Mesendoderm (in vitro differentiated cells): ENCODE measurements around the gene ARMC9.
"Not testable (repeated sequence)": the region's sequence is repeated elsewhere in the genome, so short reads cannot be mapped to it uniquely, and the experiment has no call there.

Experiments used
- DNase-seq: peaks from one replicate; pipeline ENCODE4 v3.0.0; 2013
- H2AK5ac ChIP-seq: 2 replicates; pipeline ENCODE4 v1.6.1; 2013; ENCODE audit warnings: low read length, inconsistent platforms
- H2BK120ac ChIP-seq: 2 replicates; pipeline ENCODE4 v1.6.1; 2013; ENCODE audit warnings: low read depth, mild to moderate bottlenecking, low read length, moderate library complexity, mixed read lengths
- H2BK15ac ChIP-seq: replicated peaks from 2 replicates; pipeline ENCODE4 v1.6.1; 2013; ENCODE audit warnings: low read depth, mild to moderate bottlenecking, moderate library complexity
- H2BK5ac ChIP-seq: 2 replicates; pipeline ENCODE4 v1.6.1; 2013; ENCODE audit warnings: low read length, inconsistent platforms
- H3K18ac ChIP-seq: 2 replicates; pipeline ENCODE4 v1.6.1; 2013; ENCODE audit warnings: mild to moderate bottlenecking, low read length, mixed read lengths
- H3K23ac ChIP-seq: one replicate; pipeline ENCODE4 v1.6.1; 2013; ENCODE audit warnings: low read length
- H3K27ac ChIP-seq: 2 replicates; pipeline ENCODE4 v1.5.1; 2013; ENCODE audit warnings: low read depth, mild to moderate bottlenecking, inconsistent platforms, low read length, moderate library complexity
- H3K27me3 ChIP-seq: 2 replicates; pipeline ENCODE4 v1.6.1; 2013; ENCODE audit warnings: low read length, control low read depth, mild to moderate bottlenecking, inconsistent platforms; ENCODE audit not compliant: insufficient read depth, poor library complexity
- H3K36me3 ChIP-seq: 2 replicates; pipeline ENCODE4 v1.6.1; 2013; ENCODE audit warnings: low read length, inconsistent platforms; ENCODE audit not compliant: control insufficient read depth, insufficient read depth
- H3K4ac ChIP-seq: one replicate; pipeline ENCODE4 v1.6.1; 2013; ENCODE audit warnings: low read depth, mild to moderate bottlenecking, low read length, moderate library complexity
- H3K4me1 ChIP-seq: 2 replicates; pipeline ENCODE4 v1.6.1; 2013; ENCODE audit warnings: low read depth, low read length, inconsistent platforms; ENCODE audit not compliant: control insufficient read depth
- H3K4me2 ChIP-seq: 2 replicates; pipeline ENCODE4 v1.6.1; 2013; ENCODE audit warnings: low read length
- H3K4me3 ChIP-seq: 2 replicates; pipeline ENCODE4 v1.5.1; 2013; ENCODE audit warnings: mild to moderate bottlenecking, low read length
- H3K56ac ChIP-seq: one replicate; pipeline ENCODE4 v1.6.1; 2013; ENCODE audit warnings: low read length
- H3K79me1 ChIP-seq: 2 replicates; pipeline ENCODE4 v1.6.1; 2013; ENCODE audit warnings: low read length, inconsistent platforms
- H3K79me2 ChIP-seq: 2 replicates; pipeline ENCODE4 v1.6.1; 2013; ENCODE audit warnings: mild to moderate bottlenecking, low read length; ENCODE audit not compliant: control insufficient read depth, insufficient read depth
- H3K9ac ChIP-seq: 2 replicates; pipeline ENCODE4 v1.6.1; 2013; ENCODE audit warnings: low read length, inconsistent platforms
- H4K5ac ChIP-seq: one replicate; pipeline ENCODE4 v1.6.1; 2013; ENCODE audit warnings: low read length
- H4K8ac ChIP-seq: one replicate; pipeline ENCODE4 v1.6.1; 2013; ENCODE audit warnings: low read depth, mild to moderate bottlenecking, control low read depth, low read length, moderate library complexity
- WGBS: extraction: QIAGEN DNeasy Blood & Tissue Kit; methylation state at CpG from one replicate; pipeline ENCODE4 v1.1.7; 2013; ENCODE audit warnings: low lambda C conversion rate, missing lambda C conversion rate; ENCODE audit not compliant: insufficient coverage; ENCODE audit errors: extremely low coverage; 5-methylcytosine and 5-hydroxymethylcytosine counted together

Gene ARMC9

DNA sequence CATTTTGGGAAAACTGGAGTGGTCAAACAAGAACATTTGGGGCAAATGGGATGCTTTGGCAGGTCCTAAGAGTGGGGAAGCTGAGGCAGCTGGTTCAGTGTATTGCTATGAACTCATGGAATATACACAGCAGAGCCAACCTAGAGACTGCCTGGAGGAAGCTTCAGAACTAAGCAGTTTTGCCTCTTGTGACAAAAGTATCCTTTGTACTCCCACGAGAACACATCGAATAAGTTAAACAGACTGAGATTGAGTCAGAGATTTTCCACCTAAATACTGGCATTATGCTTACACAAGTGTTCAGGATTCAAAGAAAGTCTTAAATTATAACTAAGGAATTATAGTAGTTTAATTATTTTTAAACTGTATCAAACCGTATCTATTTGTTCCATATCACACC lies 5.2 kb upstream of the ARMC9 start:
- Histone ChIP-seq H3K4me3 (no peak overlapping the region), H3K4me2 (no peak overlapping the region), H3K27me3 (no peaks in the 10 kb centered on the region), H3K79me1 (no peaks in the 10 kb centered on the region), H2BK120ac (no peak overlapping the region), H3K4me1 (peaks cover 9% of the 10 kb centered on the region), H2BK5ac (no peak overlapping the region), H3K23ac (no peak overlapping the region), H4K8ac (peak overlapping the region; percentile 66), H2AK5ac (no peak overlapping the region), H3K27ac (no peak overlapping the region), H3K36me3 (no peaks in the 10 kb centered on the region), H3K18ac (no peak overlapping the region), H3K56ac (no peak overlapping the region), H4K5ac (no peak overlapping the region), H2BK15ac (no peak overlapping the region), H3K4ac (no peak overlapping the region), H3K79me2 (no peaks in the 10 kb centered on the region), H3K9ac (no peak overlapping the region)
- WGBS = no CpG with 5 or more reads among the region's 3 CpGs
- no peak for DNase-seq

GRCh38 chr2:231196592-231196991 lies 1.8 kb upstream of the ARMC9 start:
- Histone ChIP-seq H3K27me3 (no peaks in the 10 kb centered on the region), H4K8ac (no peak overlapping the region), H3K4me2 (no peak overlapping the region), H3K4ac (no peak overlapping the region), H2BK5ac (no peak overlapping the region), H3K79me1 (peaks cover 5% of the 10 kb centered on the region), H3K9ac (no peak overlapping the region), H4K5ac (no peak overlapping the region), H3K23ac (no peak overlapping the region), H3K27ac (no peak overlapping the region), H2AK5ac (no peak overlapping the region), H3K79me2 (peaks cover 3% of the 10 kb centered on the region), H2BK120ac (no peak overlapping the region), H3K56ac (no peak overlapping the region), H3K36me3 (no peaks in the 10 kb centered on the region), H3K18ac (no peak overlapping the region), H3K4me3 (no peak overlapping the region), H3K4me1 (peaks cover 11% of the 10 kb centered on the region), H2BK15ac (no peak overlapping the region)
- no CpG with 5 or more reads among the region's 5 CpGs for WGBS
- no peak for DNase-seq

DNA sequence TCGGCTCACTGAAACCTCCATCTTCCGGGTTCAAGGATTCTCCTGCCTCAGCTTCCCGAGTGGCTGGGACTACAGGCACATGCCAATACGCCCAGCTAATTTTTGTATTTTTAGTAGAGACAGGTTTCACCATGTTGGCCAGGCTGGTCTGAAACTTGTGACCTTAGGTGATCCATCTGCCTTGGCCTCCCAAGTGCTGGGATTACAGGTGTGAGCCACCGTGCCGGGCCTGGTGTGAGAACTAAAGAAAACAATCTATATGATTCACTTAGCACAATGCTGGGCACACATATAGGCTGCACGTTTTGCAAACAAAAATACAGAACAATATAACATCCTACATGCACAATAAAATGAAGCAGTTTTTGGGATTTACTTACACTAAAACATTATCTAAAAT lies 1.2 kb upstream of the ARMC9 start:
- H3K36me3 ChIP-seq, H3K79me1 ChIP-seq, H3K4me3 ChIP-seq, H4K5ac ChIP-seq, H3K79me2 ChIP-seq, DNase-seq, H3K4me2 ChIP-seq, H2BK15ac ChIP-seq, H3K4ac ChIP-seq, H3K9ac ChIP-seq, H3K27me3 ChIP-seq, H4K8ac ChIP-seq, H2BK120ac ChIP-seq, H2BK5ac ChIP-seq, H2AK5ac ChIP-seq, H3K18ac ChIP-seq, H3K27ac ChIP-seq, H3K4me1 ChIP-seq, H3K56ac ChIP-seq, H3K23ac ChIP-seq: not testable (repeated sequence)
- no CpG with 5 or more reads among the region's 7 CpGs for WGBS

DNA sequence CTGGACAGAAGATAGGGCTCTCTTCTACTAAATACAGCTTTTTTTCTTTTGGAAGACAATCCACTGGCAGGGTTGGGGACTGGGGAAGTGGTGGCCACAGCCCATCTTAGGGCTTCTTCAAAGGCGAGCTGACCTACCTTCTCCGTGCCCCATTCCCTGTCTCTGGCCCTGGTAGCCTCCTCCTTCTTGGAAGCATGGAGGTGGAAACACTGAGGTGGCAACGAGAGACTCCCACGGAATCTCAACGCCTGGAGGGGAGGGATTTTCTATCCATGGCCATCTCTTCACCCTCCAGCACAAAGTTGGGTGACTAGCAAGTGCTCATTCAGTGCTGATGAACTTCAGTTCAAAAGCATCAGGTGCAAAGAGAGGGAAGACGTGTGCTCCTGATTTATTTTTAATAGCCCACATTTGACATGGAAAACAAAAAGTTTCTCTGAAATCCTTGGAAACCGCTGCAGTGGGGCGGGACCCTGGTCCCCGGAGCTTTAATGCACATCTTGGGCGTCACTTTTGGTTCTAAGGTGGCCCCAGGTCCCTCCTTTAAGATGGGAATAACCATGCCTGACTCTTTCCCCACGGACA lies 633 bp upstream of the ARMC9 start:
- Histone ChIP-seq H3K18ac (no peak overlapping the region), H3K79me1 (peaks cover 5% of the 10 kb centered on the region), H3K9ac (peak overlapping the region; percentile 96), H2BK120ac (no peak overlapping the region), H4K8ac (no peak overlapping the region), H4K5ac (peak overlapping the region; percentile 24), H3K23ac (no peak overlapping the region), H2AK5ac (no peak overlapping the region), H3K4me3 (peak overlapping the region; percentile 89), H2BK15ac (no peak overlapping the region), H3K4ac (no peak overlapping the region), H3K36me3 (peaks cover 2% of the 10 kb centered on the region), H3K56ac (peak overlapping the region; percentile 99), H3K4me2 (peak overlapping the region; percentile 61), H2BK5ac (no peak overlapping the region), H3K27me3 (no peaks in the 10 kb centered on the region), H3K79me2 (peaks cover 3% of the 10 kb centered on the region), H3K27ac (no peak overlapping the region), H3K4me1 (peaks cover 6% of the 10 kb centered on the region)
- WGBS = no CpG with 5 or more reads among the region's 11 CpGs
- DNase-seq = peak; percentile 33

DNA sequence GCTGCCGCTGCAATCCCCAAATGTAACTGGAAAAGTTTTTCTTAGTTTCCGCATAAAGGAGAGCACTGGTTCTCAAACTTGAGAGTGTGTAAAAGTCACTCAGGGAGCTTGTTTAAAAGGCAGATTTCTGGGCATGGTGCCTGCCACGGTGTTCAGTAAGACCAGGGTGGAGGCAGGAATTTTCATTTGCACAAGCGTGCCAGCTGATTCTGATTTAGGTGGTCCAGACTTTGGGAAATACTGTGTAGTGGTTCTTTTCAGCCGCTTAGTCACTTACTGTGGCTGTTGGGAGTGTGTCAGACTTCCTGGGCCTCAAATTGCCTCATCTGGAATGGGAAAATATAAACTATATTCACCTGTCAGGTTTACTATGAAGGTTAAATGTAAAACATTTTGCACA lies 788 bp downstream of the ARMC9 start:
- Histone ChIP-seq H3K4me1 (peaks cover 6% of the 10 kb centered on the region), H4K8ac (no peak overlapping the region), H3K36me3 (peaks cover 2% of the 10 kb centered on the region), H3K56ac (peak overlapping the region; percentile 87), H3K4ac (no peak overlapping the region), H4K5ac (no peak overlapping the region), H3K23ac (no peak overlapping the region), H3K27ac (no peak overlapping the region), H3K79me1 (peaks cover 6% of the 10 kb centered on the region), H3K9ac (peak overlapping the region; percentile 89), H3K18ac (no peak overlapping the region), H2BK15ac (no peak overlapping the region), H3K4me3 (peak overlapping the region; percentile 78), H3K79me2 (peaks cover 3% of the 10 kb centered on the region), H2BK120ac (no peak overlapping the region), H3K4me2 (peak overlapping the region; percentile 89), H2AK5ac (peak overlapping the region; percentile 32), H2BK5ac (no peak overlapping the region), H3K27me3 (no peaks in the 10 kb centered on the region)
- WGBS = no CpG with 5 or more reads among the region's 5 CpGs
- DNase-seq = no peak
